ENCODE results near the gene EPS8.

DNA sequence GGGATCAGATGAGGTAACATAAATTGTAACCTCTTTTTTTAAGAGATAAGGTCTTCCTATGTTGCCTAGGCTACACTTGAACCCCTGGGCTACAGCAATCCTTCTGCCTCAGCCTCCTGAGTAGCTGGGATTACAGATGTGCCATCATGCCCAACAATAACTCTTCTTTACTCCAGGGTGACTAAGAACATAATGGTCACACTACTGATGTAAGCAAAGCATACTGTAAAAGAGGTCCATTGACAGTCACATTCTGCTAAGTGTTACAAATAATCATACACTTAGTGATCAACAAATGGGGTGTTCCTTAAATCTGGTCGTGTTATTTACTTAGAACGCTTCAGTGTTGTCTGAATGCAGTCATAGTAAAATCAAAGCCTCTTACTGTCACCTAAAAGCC is 68.9 kb downstream of the EPS8 start:
- no peak for TF ChIP-seq TAF1 (IDR thresholded peaks at IDR 0.05; ENCODE audit: borderline replicate concordance, insufficient read depth, low read length)
- no peak for TF ChIP-seq POLR2AphosphoS5 (IDR thresholded peaks at IDR 0.05; ENCODE audit: low read depth, low read length)
- no peak for TF ChIP-seq SIN3A (IDR thresholded peaks at IDR 0.05; ENCODE audit: borderline replicate concordance, insufficient read depth, low read length)

Data from PFSK-1 (cell line).